Natural killer cell treated with Interleukin-12 subunit alpha and Interleukin-12 subunit beta and Interleukin-15 and Interleukin-18, amount 100 ng/mL, for 72 hours (primary cell): ENCODE results near the gene PHAX. TPM values are rescaled to one million over a fixed set of nuclear protein-coding genes. Genes with fewer than 3 reads are reported as not detected.
A peak's percentile ranks its signal among the peaks of the same experiment; 100 is the strongest.
"Not testable (repeated sequence)": the region's sequence is repeated elsewhere in the genome, so short reads cannot be mapped to it uniquely, and the experiment has no call there.

Source experiments
- ATAC-seq, 2 donors: fragments of 150-1000 bp; cut with Tn5 transposase in 1 of 2; sonication (Bioruptor Pico), chemical (Tn5 transposase) in 1 of 2; 2 replicates each; pipeline ENCODE4 v1.10.0; 2021
- DNase-seq: peaks from one replicate; pipeline ENCODE4 v3.0.0; 2022; ENCODE audit warnings: low spot score
- H3K27ac Mint-ChIP-seq, 2 donors: 1 replicate in 1 of 2; 2 replicates in 1 of 2; pipeline ENCODE4 v1.8.0; 2022; ENCODE audit warnings: mixed read lengths in 2 of 2, mild to moderate bottlenecking in 1 of 2, moderate library complexity in 1 of 2
- H3K27me3 Mint-ChIP-seq, 2 donors: 1 replicate in 1 of 2; 2 replicates in 1 of 2; pipeline ENCODE4 v1.8.0; 2022; ENCODE audit warnings: mixed read lengths in 2 of 2
- H3K36me3 Mint-ChIP-seq: one replicate; pipeline ENCODE4 v1.8.0; 2022; ENCODE audit warnings: mixed read lengths
- H3K4me1 Mint-ChIP-seq, 2 donors: 1 replicate in 1 of 2; 2 replicates in 1 of 2; pipeline ENCODE4 v1.8.0; 2022; ENCODE audit warnings: low read depth in 2 of 2, mixed read lengths in 2 of 2, mild to moderate bottlenecking in 1 of 2
- H3K4me3 Mint-ChIP-seq: one replicate; pipeline ENCODE4 v1.8.0; 2022; ENCODE audit warnings: mixed read lengths
- H3K9me3 Mint-ChIP-seq: 2 replicates; pipeline ENCODE4 v1.8.0; 2022; ENCODE audit warnings: mixed read lengths
- total RNA-seq, 2 donors: library from RNA; stranded (reverse); gene quantifications; one replicate each; pipeline ENCODE4 v1.2.3, GENCODE V29; 2022

Gene PHAX
- total RNA-seq, 2 donors from 2014 or later, result 31.5 to 37.7 TPM

DNA sequence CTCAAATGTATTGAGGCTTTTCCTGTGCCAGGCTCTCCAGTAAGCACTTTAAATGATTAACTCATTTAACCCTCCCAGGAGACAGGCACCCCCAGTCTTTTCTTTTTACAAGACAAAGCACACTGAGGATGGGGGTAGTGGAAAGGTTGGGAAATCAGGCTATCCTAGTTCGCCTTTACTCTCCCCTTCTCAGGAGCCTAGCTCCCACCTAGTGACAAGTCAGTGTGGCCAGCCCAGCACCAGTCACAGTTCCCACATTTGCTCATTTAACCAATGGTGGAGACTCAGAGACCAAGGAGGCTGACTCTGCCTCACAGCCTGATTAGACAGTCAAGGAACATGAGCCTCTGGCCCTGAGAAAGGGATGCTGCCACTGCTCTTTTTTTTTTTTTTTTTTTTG lies 9.2 kb upstream of the PHAX start:
- Mint-ChIP-seq H3K4me3 (no peak overlapping the region), H3K36me3 (peaks cover 4% of the 10 kb centered on the region), H3K27me3 (peaks cover 10 to 16% of the 10 kb centered on the region in 2 donors), H3K9me3 (no peaks in the 10 kb centered on the region), H3K4me1 (peaks cover 7 to 11% of the 10 kb centered on the region in 2 donors), H3K27ac (no peak overlapping the region)
- DNase-seq (no peak), ATAC-seq (no peak)

DNA sequence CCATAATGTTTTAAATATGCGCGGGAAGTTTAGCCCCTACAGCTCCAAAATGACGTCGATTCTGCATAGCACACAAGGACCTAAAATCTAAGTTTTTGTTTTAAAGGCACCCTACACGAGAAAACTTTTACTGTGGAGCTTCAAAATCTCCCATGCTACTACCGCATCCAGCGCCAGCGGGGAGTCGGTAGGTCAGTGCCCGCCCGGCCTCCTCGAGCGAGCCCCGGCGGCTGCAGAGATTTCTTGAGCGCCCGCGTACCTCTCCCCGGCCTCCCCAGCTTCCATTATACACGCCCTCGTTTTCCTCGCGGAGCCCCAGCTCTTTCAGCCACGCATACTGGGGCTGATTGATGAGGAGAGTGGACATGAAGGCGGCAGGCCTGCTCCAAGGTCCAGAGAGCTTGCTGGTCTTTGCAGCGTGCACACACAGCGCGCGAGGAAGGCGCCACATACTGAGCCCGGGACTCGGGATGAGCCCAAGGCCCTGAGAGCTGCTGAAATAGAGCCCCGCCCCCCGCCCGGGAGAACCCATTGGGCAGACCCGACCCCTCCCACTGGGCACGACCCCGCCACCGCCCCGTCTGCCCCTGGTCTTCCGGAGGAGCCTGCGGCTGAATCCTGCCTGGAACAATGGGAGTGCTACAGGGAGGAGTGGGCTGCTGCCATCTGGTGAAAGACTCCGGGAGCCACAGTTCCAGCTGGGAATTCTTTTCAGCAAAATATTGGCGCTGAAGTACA lies 5.8 kb upstream of the PHAX start, which contains the start of gene ALDH7A1:
ALDH7A1 (minus strand) TSS at position 472 of the 738 bp plus-strand sequence; CDS start at position 451, 21 bp downstream.
- ATAC-seq, result peak; percentile 68 to 76
- peaks cover 4% of the 10 kb centered on the region for H3K36me3 Mint-ChIP-seq
- peaks cover 10 to 23% of the 10 kb centered on the region in 2 donors for H3K27me3 Mint-ChIP-seq
- no peak for DNase-seq
- peak within 1 kb of the TSS in 1 of 2 donors; percentile 63 for H3K27ac Mint-ChIP-seq
- peaks cover 7 to 11% of the 10 kb centered on the region in 2 donors for H3K4me1 Mint-ChIP-seq
- no peaks in the 10 kb centered on the region for H3K9me3 Mint-ChIP-seq
- peak within 1 kb of the TSS; percentile 75 for H3K4me3 Mint-ChIP-seq

DNA sequence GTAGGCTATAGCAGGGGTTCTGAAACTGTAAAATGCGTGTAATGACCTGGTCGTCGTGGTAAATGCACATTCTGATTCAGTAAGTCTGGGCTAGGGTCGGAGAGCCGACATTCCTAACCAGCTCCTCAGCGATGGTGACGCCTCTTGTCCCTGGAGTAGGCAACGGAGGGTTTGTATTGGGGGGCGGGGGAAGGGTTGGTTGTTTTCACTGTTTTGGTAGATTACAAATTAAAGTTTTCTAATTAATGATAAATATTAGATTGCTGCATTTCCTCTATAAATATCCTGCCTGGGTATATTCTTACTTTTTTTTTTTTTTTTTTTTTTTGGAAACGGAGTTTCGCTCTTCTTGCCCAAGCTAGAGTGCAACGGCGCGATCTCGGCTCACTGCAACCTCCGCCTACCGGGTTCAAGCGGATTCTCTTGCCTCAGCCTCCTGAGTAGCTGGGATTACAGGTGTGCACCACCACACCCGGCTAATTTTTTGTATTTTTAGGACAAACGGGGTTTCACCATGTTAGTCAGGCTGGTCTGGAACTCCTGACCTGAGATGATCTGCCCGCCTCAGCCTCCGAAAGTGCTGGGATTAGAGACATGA lies 5.2 kb upstream of the PHAX start:
- Mint-ChIP-seq H3K27ac (no peak overlapping the region), H3K4me3 (peak overlapping the region; percentile 75), H3K27me3 (peaks cover 10 to 23% of the 10 kb centered on the region in 2 donors), H3K9me3 (no peaks in the 10 kb centered on the region), H3K36me3 (peaks cover 4% of the 10 kb centered on the region), H3K4me1 (peaks cover 12 to 14% of the 10 kb centered on the region in 2 donors)
- DNase-seq, result no peak
- ATAC-seq, result peak in 1 of 2 donors; percentile 8

DNA sequence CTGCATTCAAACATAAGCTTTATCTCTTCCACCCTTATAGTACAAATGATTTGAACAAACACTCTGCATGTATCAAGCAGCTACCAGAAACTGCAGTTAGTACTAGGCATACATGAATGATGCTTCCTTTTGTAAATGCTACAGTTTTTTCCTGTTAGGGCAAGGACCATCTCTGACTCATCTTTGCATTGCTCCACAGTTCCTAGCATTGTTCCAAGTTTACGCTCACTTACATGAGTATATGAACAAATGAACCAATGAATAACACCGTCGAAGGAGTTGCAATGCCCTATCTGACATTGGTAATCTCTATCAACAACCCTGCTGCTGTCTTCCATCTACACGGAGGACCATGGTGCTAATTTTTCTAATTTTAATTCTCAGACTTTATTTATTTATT lies 3.6 kb upstream of the PHAX start:
- no peak for DNase-seq
- peaks cover 8 to 23% of the 10 kb centered on the region in 2 donors for H3K27me3 Mint-ChIP-seq
- H3K36me3 Mint-ChIP-seq, result peaks cover 4% of the 10 kb centered on the region
- no peak for ATAC-seq
- no peak overlapping the region for H3K27ac Mint-ChIP-seq
- H3K4me1 Mint-ChIP-seq, result peaks cover 14 to 16% of the 10 kb centered on the region in 2 donors
- H3K4me3 Mint-ChIP-seq, result no peak overlapping the region
- no peaks in the 10 kb centered on the region for H3K9me3 Mint-ChIP-seq

DNA sequence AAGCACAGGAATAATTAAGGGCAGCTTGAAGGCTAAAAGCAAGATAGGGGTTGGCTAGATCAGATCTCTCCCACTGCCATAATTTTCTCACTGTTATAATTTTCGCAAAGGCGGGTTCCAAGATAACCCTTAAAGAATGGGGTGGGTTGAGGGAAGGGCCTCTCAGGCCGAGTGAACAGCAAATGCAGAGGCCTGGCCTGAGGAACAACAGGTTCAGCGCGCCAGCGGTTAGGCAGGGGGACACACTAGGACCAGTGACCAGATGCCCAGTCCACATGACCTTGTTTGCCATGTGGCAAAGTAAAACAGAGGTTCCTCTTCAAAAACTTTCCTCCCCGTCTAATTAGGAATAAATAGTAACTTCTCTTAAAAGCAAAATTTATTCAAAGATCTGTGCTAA lies 1.2 kb upstream of the PHAX start:
- no peak for DNase-seq
- Mint-ChIP-seq H3K36me3 (peaks cover 9% of the 10 kb centered on the region), H3K27me3 (peaks cover 0 to 7% of the 10 kb centered on the region in 2 donors), H3K4me1 (peaks cover 16 to 18% of the 10 kb centered on the region in 2 donors), H3K9me3 (no peaks in the 10 kb centered on the region), H3K27ac (peak overlapping the region in 1 of 2 donors; percentile 73), H3K4me3 (no peak overlapping the region)
- ATAC-seq, result no peak

DNA sequence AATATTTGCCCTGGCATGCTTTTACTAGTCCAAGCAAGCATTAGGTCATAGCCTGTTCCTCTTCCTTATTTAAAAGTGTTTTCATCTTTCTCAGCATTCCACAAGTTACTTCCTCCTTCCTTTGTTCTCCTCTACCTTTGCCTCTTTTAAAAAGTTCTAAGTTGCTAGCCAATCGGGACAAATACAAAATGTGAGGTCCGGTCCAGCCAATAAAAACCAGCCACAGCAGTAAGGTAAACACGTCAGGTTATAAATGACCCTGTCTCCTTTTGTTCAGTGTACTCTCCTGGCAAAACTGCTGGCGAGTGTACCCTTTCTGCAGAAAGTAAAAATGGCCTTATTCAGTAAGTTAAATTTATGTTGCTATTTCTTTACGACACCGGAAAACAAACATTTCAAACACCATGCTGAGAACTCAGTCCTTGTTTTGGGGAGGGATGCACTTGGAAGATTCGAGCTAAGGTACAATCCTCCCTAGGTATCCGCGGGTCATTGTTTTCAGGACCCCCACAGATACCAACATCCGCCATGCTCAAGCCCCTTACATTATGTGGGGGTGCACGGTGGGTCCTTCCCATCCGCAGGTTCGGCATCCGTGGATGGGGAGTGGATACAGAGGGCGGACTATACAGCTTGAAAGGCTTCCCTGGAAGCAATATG lies 646 bp upstream of the PHAX start:
- H3K27me3 Mint-ChIP-seq, result not testable (repeated sequence)

DNA sequence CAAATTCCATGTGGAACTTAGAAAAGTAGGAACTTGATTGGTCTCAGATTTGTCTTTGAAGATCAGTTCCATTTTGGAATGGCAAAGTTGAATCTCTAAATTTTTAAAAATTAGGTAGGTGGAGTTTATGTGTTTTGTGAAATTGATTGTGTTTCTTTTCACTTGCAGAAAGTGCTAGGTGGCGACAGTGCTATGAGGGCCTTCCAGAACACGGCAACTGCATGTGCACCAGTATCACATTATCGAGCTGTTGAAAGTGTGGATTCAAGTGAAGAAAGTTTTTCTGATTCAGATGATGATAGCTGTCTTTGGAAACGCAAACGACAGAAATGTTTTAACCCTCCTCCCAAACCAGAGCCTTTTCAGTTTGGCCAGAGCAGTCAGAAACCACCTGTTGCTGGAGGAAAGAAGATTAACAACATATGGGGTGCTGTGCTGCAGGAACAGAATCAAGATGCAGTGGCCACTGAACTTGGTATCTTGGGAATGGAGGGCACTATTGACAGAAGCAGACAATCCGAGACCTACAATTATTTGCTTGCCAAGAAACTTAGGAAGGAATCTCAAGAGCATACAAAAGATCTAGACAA lies 2.8 kb downstream of the PHAX start:
- Mint-ChIP-seq H3K27ac (no peak overlapping the region), H3K36me3 (peaks cover 9% of the 10 kb centered on the region), H3K4me1 (peaks cover 17 to 22% of the 10 kb centered on the region in 2 donors), H3K4me3 (peak overlapping the region; percentile 1), H3K27me3 (no peaks in the 10 kb centered on the region), H3K9me3 (no peaks in the 10 kb centered on the region)
- no peak for ATAC-seq
- no peak for DNase-seq

More for the DNA sequence above, 646 bp upstream of the PHAX start:
- H3K9me3 Mint-ChIP-seq, H3K36me3 Mint-ChIP-seq, ATAC-seq, DNase-seq: not testable (repeated sequence)
- Mint-ChIP-seq H3K27ac (peak overlapping the region; percentile 72 to 73), H3K4me3 (peak overlapping the region; percentile 88), H3K4me1 (peaks cover 13 to 16% of the 10 kb centered on the region in 2 donors)

DNA sequence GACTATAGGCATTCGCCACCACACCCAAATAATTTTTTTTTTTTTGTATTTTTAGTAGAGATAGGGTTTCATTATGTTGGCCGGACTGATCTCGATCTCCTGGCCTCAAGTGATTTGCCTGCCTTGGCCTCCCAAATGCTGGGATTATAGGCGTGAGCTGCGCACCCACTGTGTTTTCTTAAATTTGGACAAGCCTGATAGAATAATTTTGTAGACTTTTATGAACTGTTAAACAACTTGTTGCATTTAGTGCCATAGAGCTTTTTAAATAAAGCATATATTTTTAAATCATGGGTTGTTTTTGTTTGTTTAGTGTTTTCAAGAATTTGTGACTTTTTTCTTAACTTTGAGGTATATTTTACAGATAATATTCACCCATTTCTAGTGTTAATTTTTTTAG lies 4.8 kb downstream of the PHAX start:
- Mint-ChIP-seq H3K9me3 (no peaks in the 10 kb centered on the region), H3K36me3 (peaks cover 13% of the 10 kb centered on the region), H3K4me1 (peaks cover 18 to 19% of the 10 kb centered on the region in 2 donors), H3K4me3 (peak overlapping the region; percentile 49), H3K27me3 (no peaks in the 10 kb centered on the region), H3K27ac (peak overlapping the region in 1 of 2 donors; percentile 34)
- ATAC-seq (no peak), DNase-seq (no peak)

DNA sequence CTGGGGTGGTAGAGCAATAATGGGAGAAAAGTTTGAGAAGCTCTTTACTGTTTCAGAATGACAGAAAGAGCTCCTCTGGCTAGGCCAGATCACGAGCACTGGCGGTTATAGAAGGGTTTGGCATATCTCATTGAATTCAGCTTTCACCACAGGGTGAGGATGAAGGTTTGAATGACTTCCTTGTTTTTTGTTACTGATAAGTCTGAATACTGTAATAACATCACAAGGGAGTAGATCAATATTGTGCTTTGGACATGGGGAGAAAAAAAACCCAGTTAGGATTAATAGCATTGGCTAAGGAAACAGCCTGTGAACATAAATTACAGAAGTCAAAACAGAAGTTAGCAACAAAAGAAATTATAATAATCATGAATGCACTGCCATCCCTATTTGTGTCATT lies 9.4 kb downstream of the PHAX start:
- Mint-ChIP-seq H3K4me3 (no peak overlapping the region), H3K36me3 (peaks cover 10% of the 10 kb centered on the region), H3K9me3 (no peaks in the 10 kb centered on the region), H3K4me1 (peaks cover 18 to 20% of the 10 kb centered on the region in 2 donors), H3K27ac (no peak overlapping the region), H3K27me3 (no peaks in the 10 kb centered on the region)
- ATAC-seq (no peak), DNase-seq (no peak)

DNA sequence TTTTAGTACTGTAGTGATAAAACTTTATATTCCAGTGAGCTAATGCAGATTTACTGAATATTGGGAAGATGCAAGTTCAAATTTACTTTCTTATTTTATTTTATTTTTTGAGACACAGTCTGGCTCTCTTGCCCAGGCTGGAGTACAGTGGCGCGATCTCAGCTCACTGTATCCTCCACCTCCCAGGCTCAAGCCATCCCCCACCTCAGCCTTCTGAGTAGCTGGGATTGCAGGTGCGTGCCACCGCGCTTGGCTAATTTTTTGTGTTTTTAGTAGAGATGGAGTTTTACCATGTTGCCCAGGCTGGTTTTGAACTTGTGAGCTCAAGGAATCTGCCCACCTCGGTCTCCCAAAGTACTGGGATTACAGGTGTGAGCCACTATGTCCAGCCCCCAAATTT lies 9.9 kb downstream of the PHAX start:
- DNase-seq (no peak), ATAC-seq (no peak)
- peaks cover 10% of the 10 kb centered on the region for H3K36me3 Mint-ChIP-seq
- H3K9me3 Mint-ChIP-seq, result no peaks in the 10 kb centered on the region
- H3K27me3 Mint-ChIP-seq, result no peaks in the 10 kb centered on the region
- H3K4me1 Mint-ChIP-seq, result peaks cover 18 to 20% of the 10 kb centered on the region in 2 donors
- H3K4me3 Mint-ChIP-seq, result no peak overlapping the region
- no peak overlapping the region for H3K27ac Mint-ChIP-seq

DNA sequence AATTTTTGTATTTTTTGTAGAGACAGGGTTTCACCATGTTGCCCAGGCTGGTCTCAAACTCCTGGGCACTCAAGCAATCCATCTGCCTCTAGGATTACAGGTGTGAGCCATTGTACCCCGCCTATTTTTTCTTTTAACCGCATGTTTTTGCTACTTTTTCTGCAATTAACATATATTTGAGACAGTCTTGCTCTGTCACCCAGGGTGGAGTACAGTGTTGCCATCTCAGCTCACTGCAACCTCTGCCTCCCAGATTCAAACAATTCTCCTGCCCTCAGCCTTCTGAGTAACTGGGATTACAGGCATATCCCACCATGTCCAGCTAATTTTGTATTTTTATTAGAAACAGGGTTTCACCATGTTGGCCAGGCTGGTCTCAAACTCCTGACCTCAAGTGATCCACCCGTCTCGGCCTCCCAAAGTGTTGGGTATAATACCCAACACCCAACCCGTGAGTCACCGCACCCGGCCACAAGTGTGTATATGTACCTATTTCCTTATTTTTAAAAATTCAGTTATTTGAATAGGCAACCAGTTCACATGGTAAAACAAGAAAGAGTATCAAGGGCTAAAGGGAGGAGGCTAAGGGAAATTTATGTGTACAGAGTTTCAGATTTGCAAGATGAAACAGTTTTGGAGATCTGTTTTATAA lies 13.3 kb downstream of the PHAX start:
- no peak overlapping the region for H3K4me3 Mint-ChIP-seq
- H3K27me3 Mint-ChIP-seq, result no peaks in the 10 kb centered on the region
- DNase-seq, result no peak
- H3K9me3 Mint-ChIP-seq, result no peaks in the 10 kb centered on the region
- ATAC-seq, result no peak
- H3K4me1 Mint-ChIP-seq, result peaks cover 14% of the 10 kb centered on the region in 2 donors
- peaks cover 10% of the 10 kb centered on the region for H3K36me3 Mint-ChIP-seq
- no peak overlapping the region for H3K27ac Mint-ChIP-seq

DNA sequence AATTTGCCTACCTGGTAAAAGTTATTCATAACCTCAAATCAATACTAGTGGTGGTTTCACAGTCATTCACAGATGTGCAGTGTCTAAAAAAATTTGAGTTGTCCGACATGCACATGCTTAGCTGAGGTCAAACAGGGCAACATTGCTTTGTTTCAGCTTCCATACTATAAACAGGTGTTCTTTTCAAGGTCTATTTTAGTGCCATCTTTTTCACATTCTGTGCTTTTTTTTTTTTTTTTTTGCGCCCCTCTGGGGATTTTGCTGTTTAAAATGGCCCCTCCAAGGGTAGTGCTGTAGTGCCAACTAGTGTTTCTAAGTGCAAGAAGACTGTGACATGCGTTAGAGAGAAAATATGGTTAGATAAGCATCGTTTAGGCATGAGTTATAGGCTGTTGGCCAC lies 14.5 kb downstream of the PHAX start:
- Mint-ChIP-seq H3K9me3 (no peaks in the 10 kb centered on the region), H3K4me3 (no peak overlapping the region), H3K4me1 (peaks cover 9 to 14% of the 10 kb centered on the region in 2 donors), H3K27me3 (no peaks in the 10 kb centered on the region), H3K36me3 (peaks cover 6% of the 10 kb centered on the region), H3K27ac (no peak overlapping the region)
- DNase-seq (no peak), ATAC-seq (no peak)

DNA sequence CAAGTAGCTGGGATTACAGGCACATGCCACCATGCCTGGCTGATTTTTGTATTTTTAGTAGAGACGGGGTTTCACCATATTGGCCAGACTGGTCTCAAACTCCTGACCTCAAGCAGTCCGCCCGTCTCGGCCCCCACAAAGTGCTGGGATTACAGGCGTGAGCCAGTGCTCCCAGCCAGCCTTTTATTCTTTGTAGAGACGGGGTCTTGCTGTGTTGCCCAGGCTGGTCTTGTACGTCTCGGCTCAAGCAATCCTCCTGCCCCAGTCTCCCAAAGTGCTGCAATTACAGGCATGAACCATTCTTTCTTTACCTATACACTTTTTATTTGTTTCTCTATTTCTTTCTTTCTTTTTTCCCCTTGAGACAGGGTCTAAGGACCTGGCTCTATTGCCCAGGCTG lies 16.9 kb downstream of the PHAX start:
- H3K36me3 Mint-ChIP-seq, ATAC-seq, H3K27me3 Mint-ChIP-seq, H3K9me3 Mint-ChIP-seq, H3K4me1 Mint-ChIP-seq, H3K4me3 Mint-ChIP-seq, DNase-seq: not testable (repeated sequence)
- peak overlapping the region in 1 of 2 donors; percentile 25 for H3K27ac Mint-ChIP-seq
